ENCODE results near the gene PNMA8A. TPM values are rescaled to one million over a fixed set of nuclear protein-coding genes. Genes with fewer than 3 reads are reported as not detected.

The PNMA8A gene
- total RNA-seq, 1 donor from 2014 or later, result 25.8 TPM

GRCh38 chr19:46460981-46461380 lies 10.4 kb downstream of the PNMA8A start:
- DNase-seq (ENCODE audit: low spot score in 2 of 2, unreplicated experiment in 2 of 2), result no peak
- H3K27ac Mint-ChIP-seq, result no peak overlapping the region
- no peaks in the 10 kb centered on the region for H3K27me3 Mint-ChIP-seq (ENCODE audit: low read depth)
- H3K4me1 Mint-ChIP-seq, result peaks cover 5% of the 10 kb centered on the region
- no peak overlapping the region for H3K4me3 Mint-ChIP-seq
- peaks cover 3% of the 10 kb centered on the region for H3K36me3 Mint-ChIP-seq
- TF ChIP-seq CTCF (IDR thresholded peaks at IDR 0.05; ENCODE audit: unreplicated experiment), result no peak
- H3K9me3 Mint-ChIP-seq, result no peaks in the 10 kb centered on the region

GRCh38 chr19:46460055-46460454 lies 11.3 kb downstream of the PNMA8A start:
- H3K27me3 Mint-ChIP-seq (ENCODE audit: low read depth), result no peaks in the 10 kb centered on the region
- no peak for DNase-seq (ENCODE audit: low spot score in 2 of 2, unreplicated experiment in 2 of 2)
- no peak overlapping the region for H3K27ac Mint-ChIP-seq
- H3K4me3 Mint-ChIP-seq, result no peak overlapping the region
- peaks cover 5% of the 10 kb centered on the region for H3K4me1 Mint-ChIP-seq
- TF ChIP-seq CTCF (IDR thresholded peaks at IDR 0.05; ENCODE audit: unreplicated experiment), result no peak
- no peaks in the 10 kb centered on the region for H3K9me3 Mint-ChIP-seq
- peaks cover 2% of the 10 kb centered on the region for H3K36me3 Mint-ChIP-seq

GRCh38 chr19:46456930-46457329 lies 14.4 kb downstream of the PNMA8A start:
- Mint-ChIP-seq H3K4me1 (peaks cover 6% of the 10 kb centered on the region), H3K4me3 (no peak overlapping the region), H3K27ac (no peak overlapping the region), H3K9me3 (no peaks in the 10 kb centered on the region), H3K36me3 (no peaks in the 10 kb centered on the region), H3K27me3 (ENCODE audit: low read depth) (no peaks in the 10 kb centered on the region)
- DNase-seq (ENCODE audit: low spot score in 2 of 2, unreplicated experiment in 2 of 2), result no peak
- no peak for TF ChIP-seq CTCF (IDR thresholded peaks at IDR 0.05; ENCODE audit: unreplicated experiment)

- Mint-ChIP-seq H3K4me1 (peaks cover 6% of the 10 kb centered on the region), H3K36me3 (peaks cover 2% of the 10 kb centered on the region)
These were observed 17.1 kb downstream of the PNMA8A start for GRCh38 chr19:46454244-46454643.

GRCh38 chr19:46453661-46454060 lies 17.7 kb downstream of the PNMA8A start:
- H3K27me3 Mint-ChIP-seq (ENCODE audit: low read depth), result no peaks in the 10 kb centered on the region
- peaks cover 6% of the 10 kb centered on the region for H3K4me1 Mint-ChIP-seq
- TF ChIP-seq CTCF (IDR thresholded peaks at IDR 0.05; ENCODE audit: unreplicated experiment), result no peak
- H3K9me3 Mint-ChIP-seq, result peaks cover 8% of the 10 kb centered on the region
- H3K36me3 Mint-ChIP-seq, result peaks cover 3% of the 10 kb centered on the region
- H3K4me3 Mint-ChIP-seq, result no peak overlapping the region
- DNase-seq (ENCODE audit: low spot score in 2 of 2, unreplicated experiment in 2 of 2), result no peak
- H3K27ac Mint-ChIP-seq, result no peak overlapping the region

More at GRCh38 chr19:46454244-46454643, 17.1 kb downstream of the PNMA8A start:
- no peaks in the 10 kb centered on the region for H3K27me3 Mint-ChIP-seq (ENCODE audit: low read depth)
- H3K27ac Mint-ChIP-seq, result no peak overlapping the region
- H3K4me3 Mint-ChIP-seq, result no peak overlapping the region
- DNase-seq (ENCODE audit: low spot score in 2 of 2, unreplicated experiment in 2 of 2), result no peak
- peaks cover 7% of the 10 kb centered on the region for H3K9me3 Mint-ChIP-seq
- TF ChIP-seq CTCF (IDR thresholded peaks at IDR 0.05; ENCODE audit: unreplicated experiment), result no peak

GRCh38 chr19:46452186-46452585 lies 19.2 kb downstream of the PNMA8A start:
- Mint-ChIP-seq H3K27ac (no peak overlapping the region), H3K4me1 (peaks cover 10% of the 10 kb centered on the region), H3K27me3 (ENCODE audit: low read depth) (no peaks in the 10 kb centered on the region), H3K4me3 (no peak overlapping the region), H3K36me3 (peaks cover 3% of the 10 kb centered on the region), H3K9me3 (peaks cover 8% of the 10 kb centered on the region)
- no peak for TF ChIP-seq CTCF (IDR thresholded peaks at IDR 0.05; ENCODE audit: unreplicated experiment)
- no peak for DNase-seq (ENCODE audit: low spot score in 2 of 2, unreplicated experiment in 2 of 2)

Measured in mesothelial cell of epicardium (in vitro differentiated cells).